ENCODE results near the gene FBXW8.

FBXW8 gene

GRCh38 chr12:116959198-116959460 is 48.4 kb downstream of the FBXW8 start:
- no peak for DNase-seq

GRCh38 chr12:116959845-116960514 is 49.2 kb downstream of the FBXW8 start:
- no peak for DNase-seq

GRCh38 chr12:116962197-116962596 is 51.4 kb downstream of the FBXW8 start:
- DNase-seq, result no peak

GRCh38 chr12:116962783-116963356 is 52.1 kb downstream of the FBXW8 start:
- no peak for DNase-seq

GRCh38 chr12:116964054-116965050 is 53.6 kb downstream of the FBXW8 start:
- peak; percentile 68 for DNase-seq

GRCh38 chr12:116968986-116969385 is 58.2 kb downstream of the FBXW8 start:
- DNase-seq, result no peak

- no peak for DNase-seq
Measured at GRCh38 chr12:116969615-116970585, 59.1 kb downstream of the FBXW8 start.

- no peak for DNase-seq
Measured at GRCh38 chr12:116971222-116971621, 60.5 kb downstream of the FBXW8 start.

- no peak for DNase-seq
Measured at GRCh38 chr12:116975779-116976393, 65.1 kb downstream of the FBXW8 start.

- no peak for DNase-seq
Measured at GRCh38 chr12:116977465-116978380, 67.0 kb downstream of the FBXW8 start.

GRCh38 chr12:116978791-116979508 is 68.2 kb downstream of the FBXW8 start:
- no peak for DNase-seq

GRCh38 chr12:116980083-116980482 is 69.3 kb downstream of the FBXW8 start:
- no peak for DNase-seq

- no peak for DNase-seq
Measured at GRCh38 chr12:116982791-116983411, 72.2 kb downstream of the FBXW8 start.

- DNase-seq, result no peak
Measured at GRCh38 chr12:116984098-116984497, 73.3 kb downstream of the FBXW8 start.

GRCh38 chr12:116990329-116990728 is 79.6 kb downstream of the FBXW8 start:
- DNase-seq, result no peak

GRCh38 chr12:116990971-116991966 is 80.5 kb downstream of the FBXW8 start:
- no peak for DNase-seq

GRCh38 chr12:116996093-116996492 is 85.3 kb downstream of the FBXW8 start:
- no peak for DNase-seq

GRCh38 chr12:116996621-116997020 is 85.9 kb downstream of the FBXW8 start:
- no peak for DNase-seq

GRCh38 chr12:116999066-116999465 is 88.3 kb downstream of the FBXW8 start:
- DNase-seq, result no peak

Data from NCI-H748 treated with DMSO at 0.1 percent for 48 hours (cell line).